ENCODE results near the gene DSCAM.

The DSCAM gene

GRCh38 chr21:40179166-40179565, 667.8 kb downstream of the DSCAM start:
- DNase-seq (ENCODE audit: low spot score), result no peak

- DNase-seq (ENCODE audit: low spot score), result no peak
Observed at GRCh38 chr21:40178726-40179125, 668.2 kb downstream of the DSCAM start.

- DNase-seq (ENCODE audit: low spot score), result no peak
Observed at GRCh38 chr21:40177979-40178378, 669.0 kb downstream of the DSCAM start.

GRCh38 chr21:40176724-40177123, 670.2 kb downstream of the DSCAM start:
- DNase-seq (ENCODE audit: low spot score), result no peak

GRCh38 chr21:40173816-40174215, 673.1 kb downstream of the DSCAM start:
- DNase-seq (ENCODE audit: low spot score), result no peak

- DNase-seq (ENCODE audit: low spot score), result no peak
Observed at GRCh38 chr21:40169971-40170370, 677.0 kb downstream of the DSCAM start.

- DNase-seq (ENCODE audit: low spot score), result peak; percentile 7
Observed at GRCh38 chr21:40166291-40166843, 680.6 kb downstream of the DSCAM start.

- DNase-seq (ENCODE audit: low spot score), result no peak
Observed at GRCh38 chr21:40165773-40166070, 681.2 kb downstream of the DSCAM start.

GRCh38 chr21:40164905-40165772, 681.8 kb downstream of the DSCAM start:
- no peak for DNase-seq (ENCODE audit: low spot score)

- no peak for DNase-seq (ENCODE audit: low spot score)
Observed at GRCh38 chr21:40162075-40162474, 684.9 kb downstream of the DSCAM start.

GRCh38 chr21:40160911-40161310, 686.0 kb downstream of the DSCAM start:
- no peak for DNase-seq (ENCODE audit: low spot score)

- DNase-seq (ENCODE audit: low spot score), result no peak
Observed at GRCh38 chr21:40158366-40158765, 688.6 kb downstream of the DSCAM start.

GRCh38 chr21:40155563-40155962, 691.4 kb downstream of the DSCAM start:
- DNase-seq (ENCODE audit: low spot score), result no peak

GRCh38 chr21:40153351-40153750, 693.6 kb downstream of the DSCAM start:
- no peak for DNase-seq (ENCODE audit: low spot score)

GRCh38 chr21:40152476-40152875, 694.5 kb downstream of the DSCAM start:
- no peak for DNase-seq (ENCODE audit: low spot score)

GRCh38 chr21:40151611-40152010, 695.3 kb downstream of the DSCAM start:
- no peak for DNase-seq (ENCODE audit: low spot score)

- DNase-seq (ENCODE audit: low spot score), result no peak
Observed at GRCh38 chr21:40146216-40146837, 700.6 kb downstream of the DSCAM start.

GRCh38 chr21:40143822-40144525, 703.0 kb downstream of the DSCAM start:
- peak; percentile 24 for DNase-seq (ENCODE audit: low spot score)

- DNase-seq (ENCODE audit: low spot score), result no peak
Observed at GRCh38 chr21:40141621-40142020, 705.3 kb downstream of the DSCAM start.

- no peak for DNase-seq (ENCODE audit: low spot score)
Observed at GRCh38 chr21:40140675-40141074, 706.3 kb downstream of the DSCAM start.

- no peak for DNase-seq (ENCODE audit: low spot score)
Observed at GRCh38 chr21:40139636-40140035, 707.3 kb downstream of the DSCAM start.

- no peak for DNase-seq (ENCODE audit: low spot score)
Observed at GRCh38 chr21:40136571-40136970, 710.4 kb downstream of the DSCAM start.
